Uterus (tissue), 2 donors: Measurements from ENCODE around the gene STARD10.

Source experiments
- CTCF ChIP-seq, 4 experiments: fragments of 200-600 bp in 2 of 4; fragments of 450-650 bp in 2 of 4; sonication (generic) in 2 of 4; IDR thresholded peaks; one replicate each; pipeline ENCODE4 v1.5.1; 2016 to 2019; ENCODE audit warnings: antibody characterized with exemption in 4 of 4, mild to moderate bottlenecking in 2 of 4, moderate library complexity in 1 of 4
- POLR2A ChIP-seq, 2 donors: fragments of 450-650 bp; IDR thresholded peaks; one replicate each; pipeline ENCODE4 v1.6.1; 2016; ENCODE audit warnings: antibody characterized with exemption in 2 of 2, mild to moderate bottlenecking in 1 of 2, moderate library complexity in 1 of 2

- TF ChIP-seq CTCF (IDR thresholded peaks at IDR 0.05) (no peak), POLR2A (IDR thresholded peaks at IDR 0.05) (no peak)
Observed at GRCh38 chr11:72745511-72745910, 48.3 kb downstream of the STARD10 start.
